Measurements from ENCODE around the gene TMEM178A. TPM values are rescaled to one million over a fixed set of nuclear protein-coding genes. Genes with fewer than 3 reads are reported as not detected.
"Not testable (repeated sequence)": the region's sequence is repeated elsewhere in the genome, so short reads cannot be mapped to it uniquely, and the experiment has no call there.

Gene TMEM178A
- polyA plus RNA-seq, 1 donor from 2014 or later = 31.8 TPM

DNA sequence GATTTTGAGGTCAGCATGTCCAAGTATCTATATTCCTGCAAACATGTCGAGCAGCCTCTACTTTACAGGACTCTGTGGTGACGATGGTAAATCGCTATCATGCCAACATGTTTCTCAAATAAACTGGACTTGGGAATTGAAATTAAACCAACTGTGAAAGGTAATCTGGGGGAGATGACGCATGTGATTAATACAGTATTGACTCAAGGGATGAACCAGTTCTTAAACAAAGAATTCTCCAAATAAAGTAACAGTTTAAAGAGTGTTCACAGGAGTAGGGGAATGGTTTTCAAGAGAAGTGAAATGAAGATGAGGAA lies 59.1 kb downstream of the TMEM178A start:
- Histone ChIP-seq H3K27me3 (ENCODE audit: insufficient read depth, low read depth, low read length) (no peaks in the 10 kb centered on the region), H3K4me3 (ENCODE audit: low read length) (no peak overlapping the region), H3K9me2 (ENCODE audit: insufficient read depth, low read length) (no peaks in the 10 kb centered on the region), H3K27ac (ENCODE audit: low read length) (no peak overlapping the region), H3K4me2 (ENCODE audit: low read length) (no peak overlapping the region), H4K20me1 (ENCODE audit: insufficient read depth) (no peaks in the 10 kb centered on the region), H3K9me3 (ENCODE audit: low read length) (no peaks in the 10 kb centered on the region), H3K9ac (ENCODE audit: low read length) (no peak overlapping the region), H3F3A (ENCODE audit: insufficient read depth, low read length, poor library complexity, severe bottlenecking) (no peaks in the 10 kb centered on the region), H2AFZ (ENCODE audit: low read depth, low read length) (no peak overlapping the region), H3K36me3 (ENCODE audit: insufficient read depth, low read length) (no peaks in the 10 kb centered on the region), H3K79me2 (replicated peaks; ENCODE audit: insufficient read depth, low read length) (no peaks in the 10 kb centered on the region)
- TF ChIP-seq EZH2 (IDR thresholded peaks at IDR 0.05; ENCODE audit: borderline replicate concordance, insufficient read depth, low read length, poor library complexity, severe bottlenecking) (no peak), TAF1 (IDR thresholded peaks at IDR 0.05; ENCODE audit: low read depth) (no peak), POLR2AphosphoS5 (IDR thresholded peaks at IDR 0.05) (no peak), EP300 (conservative IDR thresholded peaks at IDR 0.05; ENCODE audit: poor library complexity, severe bottlenecking) (no peak), RAD21 (conservative IDR thresholded peaks at IDR 0.05) (no peak), SMC3 (conservative IDR thresholded peaks at IDR 0.05; ENCODE audit: poor library complexity) (no peak), MXI1 (conservative IDR thresholded peaks at IDR 0.05; ENCODE audit: poor library complexity, severe bottlenecking) (no peak)
- TF ChIP-seq, protein P1, sequence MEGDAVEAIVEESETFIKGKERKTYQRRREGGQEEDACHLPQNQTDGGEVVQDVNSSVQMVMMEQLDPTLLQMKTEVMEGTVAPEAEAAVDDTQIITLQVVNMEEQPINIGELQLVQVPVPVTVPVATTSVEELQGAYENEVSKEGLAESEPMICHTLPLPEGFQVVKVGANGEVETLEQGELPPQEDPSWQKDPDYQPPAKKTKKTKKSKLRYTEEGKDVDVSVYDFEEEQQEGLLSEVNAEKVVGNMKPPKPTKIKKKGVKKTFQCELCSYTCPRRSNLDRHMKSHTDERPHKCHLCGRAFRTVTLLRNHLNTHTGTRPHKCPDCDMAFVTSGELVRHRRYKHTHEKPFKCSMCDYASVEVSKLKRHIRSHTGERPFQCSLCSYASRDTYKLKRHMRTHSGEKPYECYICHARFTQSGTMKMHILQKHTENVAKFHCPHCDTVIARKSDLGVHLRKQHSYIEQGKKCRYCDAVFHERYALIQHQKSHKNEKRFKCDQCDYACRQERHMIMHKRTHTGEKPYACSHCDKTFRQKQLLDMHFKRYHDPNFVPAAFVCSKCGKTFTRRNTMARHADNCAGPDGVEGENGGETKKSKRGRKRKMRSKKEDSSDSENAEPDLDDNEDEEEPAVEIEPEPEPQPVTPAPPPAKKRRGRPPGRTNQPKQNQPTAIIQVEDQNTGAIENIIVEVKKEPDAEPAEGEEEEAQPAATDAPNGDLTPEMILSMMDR (IDR thresholded peaks at IDR 0.05; ENCODE audit: poor library complexity, severe bottlenecking) = no peak
- TF ChIP-seq, protein P2, sequence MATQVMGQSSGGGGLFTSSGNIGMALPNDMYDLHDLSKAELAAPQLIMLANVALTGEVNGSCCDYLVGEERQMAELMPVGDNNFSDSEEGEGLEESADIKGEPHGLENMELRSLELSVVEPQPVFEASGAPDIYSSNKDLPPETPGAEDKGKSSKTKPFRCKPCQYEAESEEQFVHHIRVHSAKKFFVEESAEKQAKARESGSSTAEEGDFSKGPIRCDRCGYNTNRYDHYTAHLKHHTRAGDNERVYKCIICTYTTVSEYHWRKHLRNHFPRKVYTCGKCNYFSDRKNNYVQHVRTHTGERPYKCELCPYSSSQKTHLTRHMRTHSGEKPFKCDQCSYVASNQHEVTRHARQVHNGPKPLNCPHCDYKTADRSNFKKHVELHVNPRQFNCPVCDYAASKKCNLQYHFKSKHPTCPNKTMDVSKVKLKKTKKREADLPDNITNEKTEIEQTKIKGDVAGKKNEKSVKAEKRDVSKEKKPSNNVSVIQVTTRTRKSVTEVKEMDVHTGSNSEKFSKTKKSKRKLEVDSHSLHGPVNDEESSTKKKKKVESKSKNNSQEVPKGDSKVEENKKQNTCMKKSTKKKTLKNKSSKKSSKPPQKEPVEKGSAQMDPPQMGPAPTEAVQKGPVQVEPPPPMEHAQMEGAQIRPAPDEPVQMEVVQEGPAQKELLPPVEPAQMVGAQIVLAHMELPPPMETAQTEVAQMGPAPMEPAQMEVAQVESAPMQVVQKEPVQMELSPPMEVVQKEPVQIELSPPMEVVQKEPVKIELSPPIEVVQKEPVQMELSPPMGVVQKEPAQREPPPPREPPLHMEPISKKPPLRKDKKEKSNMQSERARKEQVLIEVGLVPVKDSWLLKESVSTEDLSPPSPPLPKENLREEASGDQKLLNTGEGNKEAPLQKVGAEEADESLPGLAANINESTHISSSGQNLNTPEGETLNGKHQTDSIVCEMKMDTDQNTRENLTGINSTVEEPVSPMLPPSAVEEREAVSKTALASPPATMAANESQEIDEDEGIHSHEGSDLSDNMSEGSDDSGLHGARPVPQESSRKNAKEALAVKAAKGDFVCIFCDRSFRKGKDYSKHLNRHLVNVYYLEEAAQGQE (IDR thresholded peaks at IDR 0.05; ENCODE audit: borderline replicate concordance) = no peak

DNA sequence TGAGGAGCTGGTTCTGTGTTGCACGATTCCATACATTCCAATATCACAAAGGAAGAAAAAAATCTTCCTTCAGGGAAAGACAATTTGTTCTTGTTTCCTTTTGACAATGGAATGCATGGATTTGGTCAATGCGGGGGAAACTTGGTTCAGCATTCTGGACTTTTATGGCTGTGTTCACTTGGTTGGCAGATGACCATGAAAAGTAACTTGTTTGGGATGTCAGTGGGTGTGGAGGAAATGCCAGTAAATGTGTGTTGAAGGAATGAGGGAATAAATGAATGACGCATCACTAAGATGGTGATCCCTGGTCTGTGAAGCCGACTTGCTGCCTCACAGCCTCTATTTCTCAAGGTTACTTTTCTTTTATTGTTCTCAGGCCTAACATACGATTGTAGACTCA lies 59.7 kb downstream of the TMEM178A start:
- H2AFZ ChIP-seq (ENCODE audit: low read depth, low read length) = no peak overlapping the region
- no peaks in the 10 kb centered on the region for H3K36me3 ChIP-seq (ENCODE audit: insufficient read depth, low read length)
- H3K27me3 ChIP-seq (ENCODE audit: insufficient read depth, low read depth, low read length) = no peaks in the 10 kb centered on the region
- no peak overlapping the region for H3K4me3 ChIP-seq (ENCODE audit: low read length)
- H3K79me2 ChIP-seq (replicated peaks; ENCODE audit: insufficient read depth, low read length) = no peaks in the 10 kb centered on the region
- no peak overlapping the region for H3K4me2 ChIP-seq (ENCODE audit: low read length)
- H3K27ac ChIP-seq (ENCODE audit: low read length) = no peak overlapping the region
- no peaks in the 10 kb centered on the region for H3F3A ChIP-seq (ENCODE audit: insufficient read depth, low read length, poor library complexity, severe bottlenecking)
- H3K9ac ChIP-seq (ENCODE audit: low read length) = no peak overlapping the region
- TF ChIP-seq RAD21 (conservative IDR thresholded peaks at IDR 0.05) (no peak), TAF1 (IDR thresholded peaks at IDR 0.05; ENCODE audit: low read depth) (no peak), EZH2 (IDR thresholded peaks at IDR 0.05; ENCODE audit: borderline replicate concordance, insufficient read depth, low read length, poor library complexity, severe bottlenecking) (no peak), EP300 (conservative IDR thresholded peaks at IDR 0.05; ENCODE audit: poor library complexity, severe bottlenecking) (no peak), SMC3 (conservative IDR thresholded peaks at IDR 0.05; ENCODE audit: poor library complexity) (no peak), MXI1 (conservative IDR thresholded peaks at IDR 0.05; ENCODE audit: poor library complexity, severe bottlenecking) (no peak), POLR2AphosphoS5 (IDR thresholded peaks at IDR 0.05) (no peak)
- TF ChIP-seq, protein P2 (IDR thresholded peaks at IDR 0.05; ENCODE audit: borderline replicate concordance) = no peak
- TF ChIP-seq, protein P1 (IDR thresholded peaks at IDR 0.05; ENCODE audit: poor library complexity, severe bottlenecking) = no peak
- H4K20me1 ChIP-seq (ENCODE audit: insufficient read depth) = no peaks in the 10 kb centered on the region
- H3K9me3 ChIP-seq (ENCODE audit: low read length) = no peaks in the 10 kb centered on the region
- H3K9me2 ChIP-seq (ENCODE audit: insufficient read depth, low read length) = no peaks in the 10 kb centered on the region

DNA sequence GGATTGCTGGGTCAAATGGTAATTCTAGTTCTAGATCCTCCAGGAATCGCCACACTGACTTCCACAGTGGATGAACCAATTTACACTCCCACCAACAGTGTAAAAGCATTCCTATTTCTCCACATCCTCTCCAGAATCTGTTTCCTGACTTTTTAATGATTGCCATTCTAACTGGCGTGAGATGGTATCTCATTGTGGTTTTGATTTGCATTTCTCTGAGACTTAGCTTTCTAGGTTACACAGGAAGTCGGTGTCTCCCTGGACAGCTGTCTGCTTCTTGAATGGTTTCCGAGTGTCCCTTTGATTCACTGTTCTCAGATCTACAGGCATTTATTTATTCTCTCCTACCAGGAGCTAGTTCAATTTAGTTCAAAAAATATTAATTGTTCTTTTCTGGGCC lies 62.4 kb downstream of the TMEM178A start:
- not testable (repeated sequence) for H3F3A ChIP-seq (ENCODE audit: insufficient read depth, low read length, poor library complexity, severe bottlenecking); H3K9ac ChIP-seq (ENCODE audit: low read length); H3K27ac ChIP-seq (ENCODE audit: low read length); H3K36me3 ChIP-seq (ENCODE audit: insufficient read depth, low read length); H3K27me3 ChIP-seq (ENCODE audit: insufficient read depth, low read depth, low read length); H3K9me3 ChIP-seq (ENCODE audit: low read length); H3K4me2 ChIP-seq (ENCODE audit: low read length); H2AFZ ChIP-seq (ENCODE audit: low read depth, low read length); H3K79me2 ChIP-seq (replicated peaks; ENCODE audit: insufficient read depth, low read length); H4K20me1 ChIP-seq (ENCODE audit: insufficient read depth); H3K4me3 ChIP-seq (ENCODE audit: low read length); H3K9me2 ChIP-seq (ENCODE audit: insufficient read depth, low read length)
